Retinal pigment epithelial cell (primary cell): ENCODE data around the gene ATF3.
A peak's percentile ranks its signal among the peaks of the same experiment; 100 is the strongest.

ENCODE experiments used
- DNase-seq: peaks from one replicate; pipeline ENCODE4 v3.0.0-alpha.2; 2010; ENCODE audit warnings: low read depth
- H3K4me3 ChIP-seq: 2 replicates; pipeline ENCODE4 v1.5.1; 2011; ENCODE audit warnings: mild to moderate bottlenecking, low read length, control low read depth, moderate library complexity
- CTCF ChIP-seq: conservative IDR thresholded peaks from 2 replicates; pipeline ENCODE4 v1.5.1; 2011; ENCODE audit warnings: low read depth, low read length, control low read depth, inconsistent platforms

ATF3 gene

GRCh38 chr1:212629450-212630157 is 21.0 kb downstream of the ATF3 start:
- no peak for DNase-seq
- no peak overlapping the region for H3K4me3 ChIP-seq
- TF ChIP-seq CTCF, result no peak

- DNase-seq, result no peak
- peak; percentile 94 for TF ChIP-seq CTCF
- no peak overlapping the region for H3K4me3 ChIP-seq
Observed at GRCh38 chr1:212630158-212630900, 21.8 kb downstream of the ATF3 start.

GRCh38 chr1:212633161-212633560 is 24.6 kb downstream of the ATF3 start:
- no peak overlapping the region for H3K4me3 ChIP-seq
- DNase-seq, result no peak
- no peak for TF ChIP-seq CTCF

GRCh38 chr1:212634252-212634651 is 25.7 kb downstream of the ATF3 start:
- DNase-seq, result no peak
- TF ChIP-seq CTCF, result no peak
- no peak overlapping the region for H3K4me3 ChIP-seq

DNA sequence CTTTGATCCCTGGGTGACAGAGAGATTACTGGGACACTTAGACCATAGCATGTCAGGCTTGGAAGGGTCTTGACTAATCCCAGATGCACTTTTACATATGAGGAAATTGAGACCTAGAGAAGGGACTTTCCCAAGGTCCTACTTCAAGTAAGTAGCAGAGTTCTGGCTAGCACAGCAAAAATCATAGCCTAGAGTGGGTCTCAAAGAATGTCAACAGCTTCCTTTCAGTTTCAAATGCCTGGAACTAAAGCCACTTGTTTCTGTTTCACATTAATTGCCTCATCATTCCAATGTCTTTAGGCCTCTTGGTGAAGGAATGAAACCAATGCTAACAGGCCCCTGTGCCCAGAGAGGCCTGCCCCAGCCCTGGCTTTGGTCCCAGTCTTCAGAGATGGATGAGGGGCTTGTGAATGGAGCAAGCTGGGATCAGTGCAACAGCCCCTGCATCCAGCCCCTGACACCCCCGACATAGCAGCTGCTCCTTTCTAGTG is 26.6 kb downstream of the ATF3 start:
- no peak for DNase-seq
- no peak overlapping the region for H3K4me3 ChIP-seq
- TF ChIP-seq CTCF, result no peak

DNA sequence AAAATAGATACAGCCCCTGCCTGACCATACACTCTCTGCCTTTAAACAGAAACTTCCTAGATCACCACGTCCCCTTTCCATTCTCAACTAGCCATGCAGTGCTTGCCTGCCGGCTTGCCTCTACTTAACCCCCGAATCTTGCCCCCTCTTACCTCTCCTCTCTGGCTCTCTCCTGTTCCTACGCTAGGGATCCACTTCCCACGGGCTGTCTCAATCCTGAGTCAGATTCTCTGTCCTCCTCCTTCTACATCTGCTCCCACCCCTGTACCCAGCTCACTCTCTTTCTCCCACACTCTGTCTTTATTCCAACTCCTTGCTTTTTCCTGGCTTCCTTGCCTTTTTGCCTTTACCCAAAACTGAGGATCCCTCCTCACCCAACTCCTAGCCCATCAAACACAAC is 29.3 kb downstream of the ATF3 start:
- TF ChIP-seq CTCF, result no peak
- DNase-seq, result no peak
- no peak overlapping the region for H3K4me3 ChIP-seq
